IMR-90 (cell line): ENCODE data around the gene SPRR3. TPM values are rescaled to one million over a fixed set of nuclear protein-coding genes. Genes with fewer than 3 reads are reported as not detected.

Experiments
- ATAC-seq: fragments of 200-7000 bp; cut with Tn5 transposase; 2 replicates; pipeline ENCODE4 v1.9.1; 2020; ENCODE audit warnings: low read depth, mild to moderate bottlenecking, moderate library complexity
- BruUV-seq: library from RNA; stranded (reverse); fragments of 400-500 nt; replicated peaks from 2 replicates; lab custom pipeline; 2021; lab: Mats Ljungman, UMichigan
- CTCF ChIA-PET: fragments of 300-600 bp; formaldehyde crosslinking; extraction: SDS; loops from one replicate; lab custom pipeline; 2021; ENCODE audit warnings: antibody characterized with exemption; lab: Yijun Ruan, JAX
- POLR2A ChIA-PET: fragments of 300-600 bp; sonication (Branson Sonifier 250); formaldehyde crosslinking; loops from one replicate; lab custom pipeline; 2022; ENCODE audit warnings: antibody characterized with exemption; ENCODE audit not compliant: unreplicated experiment; lab: Charles Lee
- DNase-seq: peaks from one replicate; pipeline ENCODE4 v3.0.0; 2013
- H2AFZ ChIP-seq: replicated peaks from 2 replicates; pipeline ENCODE3; 2013; ENCODE audit warnings: low read length, mild to moderate bottlenecking; ENCODE audit not compliant: poor library complexity
- H2AK5ac ChIP-seq: 2 replicates; pipeline ENCODE4 v1.6.1; 2013; ENCODE audit warnings: low read depth, low read length, inconsistent platforms
- H2AK9ac ChIP-seq: replicated peaks from 2 replicates; pipeline ENCODE3; 2013; ENCODE audit warnings: mild to moderate bottlenecking, low read depth, low read length, moderate library complexity; ENCODE audit not compliant: poor library complexity
- H2BK120ac ChIP-seq: 2 replicates; pipeline ENCODE4 v1.6.1; 2013; ENCODE audit warnings: low read depth, low read length, inconsistent platforms
- H2BK15ac ChIP-seq: 3 replicates; pipeline ENCODE4 v1.6.1; 2013; ENCODE audit warnings: low read depth, low read length, inconsistent platforms
- H2BK20ac ChIP-seq: 2 replicates; pipeline ENCODE4 v1.6.1; 2013; ENCODE audit warnings: low read depth, mild to moderate bottlenecking, inconsistent platforms, low read length, moderate library complexity
- H2BK5ac ChIP-seq: 2 replicates; pipeline ENCODE4 v1.6.1; 2013; ENCODE audit warnings: mild to moderate bottlenecking, low read depth, low read length, inconsistent platforms; ENCODE audit not compliant: poor library complexity, severe bottlenecking
- H3K14ac ChIP-seq: replicated peaks from 2 replicates; pipeline ENCODE4 v1.6.1; 2013; ENCODE audit warnings: low read depth, low read length, inconsistent platforms
- H3K18ac ChIP-seq: 2 replicates; pipeline ENCODE4 v1.6.1; 2013; ENCODE audit warnings: low read depth, low read length, control low read depth
- H3K23ac ChIP-seq: 2 replicates; pipeline ENCODE4 v1.6.1; 2013; ENCODE audit warnings: low read depth, low read length, inconsistent platforms
- H3K27ac ChIP-seq: 2 replicates; pipeline ENCODE4 v1.5.1; 2013; ENCODE audit warnings: mild to moderate bottlenecking, control low read depth, low read length; ENCODE audit not compliant: insufficient read depth
- H3K27me3 ChIP-seq: 2 replicates; pipeline ENCODE4 v1.6.1; 2013; ENCODE audit warnings: low read length; ENCODE audit not compliant: control insufficient read depth, insufficient read depth
- H3K36me3 ChIP-seq: 2 replicates; pipeline ENCODE4 v1.6.1; 2013; ENCODE audit warnings: low read length, mixed read lengths; ENCODE audit not compliant: control insufficient read depth, insufficient read depth
- H3K4ac ChIP-seq: 2 replicates; pipeline ENCODE4 v1.6.1; 2013; ENCODE audit warnings: low read depth, low read length, inconsistent platforms
- H3K4me1 ChIP-seq: 2 replicates; pipeline ENCODE4 v1.6.1; 2013; ENCODE audit warnings: low read length, mixed read lengths; ENCODE audit not compliant: control insufficient read depth, insufficient read depth
- H3K4me2 ChIP-seq: 2 replicates; pipeline ENCODE4 v1.6.1; 2013; ENCODE audit warnings: low read depth, mild to moderate bottlenecking, control low read depth, low read length, moderate library complexity
- H3K4me3 ChIP-seq: 2 replicates; pipeline ENCODE4 v1.5.1; 2013; ENCODE audit warnings: low read depth, mild to moderate bottlenecking, control low read depth, low read length, moderate library complexity; ENCODE audit not compliant: insufficient read depth
- H3K56ac ChIP-seq: 2 replicates; pipeline ENCODE4 v1.6.1; 2013; ENCODE audit warnings: low read length, inconsistent platforms; ENCODE audit not compliant: insufficient read depth; ENCODE audit errors: extremely low read depth
- H3K79me1 ChIP-seq, 2 experiments: 2 replicates each; pipeline ENCODE4 v1.6.1; 2013; ENCODE audit warnings: low read length in 2 of 2, inconsistent platforms in 1 of 2, low read depth in 1 of 2
- H3K9ac ChIP-seq: 2 replicates; pipeline ENCODE4 v1.6.1; 2013; ENCODE audit warnings: low read depth, low read length, control low read depth
- H3K9me1 ChIP-seq: 2 replicates; pipeline ENCODE4 v1.6.1; 2013; ENCODE audit warnings: low read length, inconsistent platforms; ENCODE audit not compliant: insufficient read depth
- H3K9me3 ChIP-seq: 2 replicates; pipeline ENCODE4 v1.6.1; 2013; ENCODE audit warnings: low read length; ENCODE audit not compliant: control insufficient read depth, insufficient read depth
- H4K20me1 ChIP-seq: 2 replicates; pipeline ENCODE4 v1.6.1; 2013; ENCODE audit warnings: low read length, inconsistent platforms; ENCODE audit not compliant: insufficient read depth
- H4K5ac ChIP-seq: 2 replicates; pipeline ENCODE4 v1.6.1; 2013; ENCODE audit warnings: mild to moderate bottlenecking, low read depth, low read length, control low read depth
- H4K8ac ChIP-seq, 2 experiments: 2 replicates each; pipeline ENCODE4 v1.6.1; 2013; ENCODE audit warnings: low read depth in 2 of 2, low read length in 2 of 2, control low read depth in 1 of 2, inconsistent platforms in 1 of 2
- H4K91ac ChIP-seq: 2 replicates; pipeline ENCODE4 v1.6.1; 2013; ENCODE audit warnings: low read depth, low read length, inconsistent platforms; ENCODE audit not compliant: insufficient read depth
- MAZ ChIP-seq: IDR thresholded peaks from 2 replicates; pipeline ENCODE4 v1.6.1; 2012; ENCODE audit warnings: low read depth, mild to moderate bottlenecking, low read length, improper control_type of control experiment, moderate library complexity, borderline replicate concordance
- RAD21 ChIP-seq: IDR thresholded peaks from 2 replicates; pipeline ENCODE4 v1.6.1; 2012; ENCODE audit warnings: low read length, improper control_type of control experiment
- SMC3 ChIP-seq: fragments of 150-350 bp; IDR thresholded peaks from 2 replicates; pipeline ENCODE4 v1.6.1; 2016; ENCODE audit warnings: low read depth, mild to moderate bottlenecking, antibody characterized with exemption, low read length, moderate library complexity
- WGBS, 2 experiments: methylation state at CpG; one replicate each; pipeline versions ENCODE4 v1.1.5 to v1.1.7; 2013; ENCODE audit warnings: missing lambda C conversion rate in 2 of 2; ENCODE audit not compliant: insufficient read length in 1 of 2; ENCODE audit errors: extremely low coverage in 2 of 2; 5-methylcytosine and 5-hydroxymethylcytosine counted together
- dilution Hi-C: fragments of 300-500 bp; cut with HindIII; formaldehyde crosslinking; loops from one replicate; pipeline ENCODE4 v1.14.3; 2018; ENCODE audit warnings: low sequenced_read_pairs; ENCODE audit not compliant: unreplicated experiment
- in situ Hi-C: fragments of 300-500 bp; cut with MboI; formaldehyde crosslinking; loops from 3 replicates; pipeline ENCODE4 v1.14.3; 2019; ENCODE audit warnings: low sequenced_read_pairs, inconsistent platforms, mixed read lengths
- intact Hi-C: fragments of 100-400 bp; cut with micrococcal nuclease; formaldehyde crosslinking; loops from 2 replicates; pipeline ENCODE4 v1.10.0; 2022
- polyA plus RNA-seq, 3 experiments: library from polyadenylated mRNA; depleted of rRNA; stranded (reverse); fragments of >200 nt; gene quantifications; 2 replicates each; pipeline ENCODE4 v1.2.3, GENCODE V29; 2012; ENCODE audit warnings: low replicate concordance in 1 of 3
- total RNA-seq: library from RNA; depleted of rRNA; stranded (reverse); fragments of >200 nt; gene quantifications from 2 replicates; pipeline ENCODE4 v1.2.3, GENCODE V29; 2012
- TF ChIP-seq, protein P1 (sequence below): fragments of 150-350 bp; IDR thresholded peaks from 2 replicates; pipeline ENCODE4 v1.6.1; 2016; ENCODE audit warnings: low read depth, mild to moderate bottlenecking, low read length, moderate library complexity, borderline replicate concordance
- TF ChIP-seq, protein P2 (sequence below): conservative IDR thresholded peaks from 2 replicates; pipeline ENCODE4 v1.5.1; 2012; ENCODE audit warnings: mild to moderate bottlenecking, low read depth, low read length, improper control_type of control experiment
- TF ChIP-seq, protein P3 (sequence below): fragments of 150-350 bp; IDR thresholded peaks from 2 replicates; pipeline ENCODE4 v1.6.1; 2017; ENCODE audit warnings: mild to moderate bottlenecking, antibody characterized with exemption, low read length, low read depth

Gene SPRR3
- total and polyA plus RNA-seq, 2 of the 4 experiments (the other 2 are of a cell fraction), result not detected

DNA sequence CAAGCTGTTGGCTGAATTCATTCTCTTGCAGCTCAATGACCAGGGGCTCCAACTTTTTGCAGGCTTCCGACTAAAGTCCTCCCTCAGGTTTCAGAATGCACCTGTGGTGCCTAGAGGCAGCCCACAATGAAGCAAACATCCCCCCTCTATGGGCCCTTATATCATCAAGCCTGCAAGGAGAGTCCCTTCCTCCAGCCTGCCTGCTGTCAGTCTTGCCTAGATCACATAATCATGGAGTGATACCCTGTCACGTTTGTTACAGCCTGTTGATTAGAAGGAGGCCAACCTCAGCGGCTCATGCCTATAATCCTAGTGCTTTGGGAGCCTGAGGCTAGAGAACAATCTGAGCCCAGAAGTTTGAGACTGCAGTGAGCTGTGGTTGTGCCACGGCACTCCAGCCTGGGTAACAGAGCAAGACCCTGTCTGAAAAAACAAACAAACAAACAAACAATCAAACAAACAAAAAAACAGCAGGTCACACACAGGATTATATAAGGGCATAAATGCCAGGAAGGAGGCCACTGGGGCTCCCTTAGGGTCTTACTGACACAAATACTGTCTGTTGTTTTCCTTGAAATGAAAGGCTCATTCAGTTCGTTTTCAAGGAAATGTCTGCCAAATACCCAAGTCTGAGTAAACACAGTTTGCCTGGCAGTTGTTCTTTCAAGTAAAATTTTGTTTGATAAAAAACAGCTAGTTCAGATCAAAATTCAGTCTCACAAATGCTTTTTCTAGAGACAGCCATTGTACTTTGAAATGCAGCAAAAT lies 4.7 kb upstream of the SPRR3 start:
- DNase-seq (no peak), ATAC-seq (no peak)
- intact Hi-C loops, result no loop called here
- Histone ChIP-seq H3K9ac (no peak overlapping the region), H3K27ac (no peak overlapping the region), H3K4ac (no peak overlapping the region), H3K4me3 (no peak overlapping the region), H3K4me1 (no peaks in the 10 kb centered on the region), H4K5ac (no peak overlapping the region), H3K18ac (no peak overlapping the region), H3K56ac (no peak overlapping the region), H3K23ac (no peak overlapping the region), H3K14ac (no peak overlapping the region), H3K9me1 (no peaks in the 10 kb centered on the region), H2BK120ac (no peak overlapping the region), H3K9me3 (no peaks in the 10 kb centered on the region), H2AK5ac (no peak overlapping the region), H3K27me3 (no peaks in the 10 kb centered on the region), H3K79me1 (no peaks in the 10 kb centered on the region), H2BK20ac (no peak overlapping the region), H2AFZ (no peak overlapping the region), H3K36me3 (no peaks in the 10 kb centered on the region), H4K8ac (no peak overlapping the region), H2BK15ac (no peak overlapping the region), H2AK9ac (no peak overlapping the region), H4K91ac (no peak overlapping the region), H4K20me1 (no peaks in the 10 kb centered on the region), H3K4me2 (no peak overlapping the region), H2BK5ac (no peak overlapping the region)
- CTCF ChIA-PET, result no interaction called here
- TF ChIP-seq RAD21, result no peak
- TF ChIP-seq, protein P1, sequence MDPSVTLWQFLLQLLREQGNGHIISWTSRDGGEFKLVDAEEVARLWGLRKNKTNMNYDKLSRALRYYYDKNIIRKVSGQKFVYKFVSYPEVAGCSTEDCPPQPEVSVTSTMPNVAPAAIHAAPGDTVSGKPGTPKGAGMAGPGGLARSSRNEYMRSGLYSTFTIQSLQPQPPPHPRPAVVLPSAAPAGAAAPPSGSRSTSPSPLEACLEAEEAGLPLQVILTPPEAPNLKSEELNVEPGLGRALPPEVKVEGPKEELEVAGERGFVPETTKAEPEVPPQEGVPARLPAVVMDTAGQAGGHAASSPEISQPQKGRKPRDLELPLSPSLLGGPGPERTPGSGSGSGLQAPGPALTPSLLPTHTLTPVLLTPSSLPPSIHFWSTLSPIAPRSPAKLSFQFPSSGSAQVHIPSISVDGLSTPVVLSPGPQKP, result no peak
- no peak for TF ChIP-seq MAZ
- TF ChIP-seq, protein P2, sequence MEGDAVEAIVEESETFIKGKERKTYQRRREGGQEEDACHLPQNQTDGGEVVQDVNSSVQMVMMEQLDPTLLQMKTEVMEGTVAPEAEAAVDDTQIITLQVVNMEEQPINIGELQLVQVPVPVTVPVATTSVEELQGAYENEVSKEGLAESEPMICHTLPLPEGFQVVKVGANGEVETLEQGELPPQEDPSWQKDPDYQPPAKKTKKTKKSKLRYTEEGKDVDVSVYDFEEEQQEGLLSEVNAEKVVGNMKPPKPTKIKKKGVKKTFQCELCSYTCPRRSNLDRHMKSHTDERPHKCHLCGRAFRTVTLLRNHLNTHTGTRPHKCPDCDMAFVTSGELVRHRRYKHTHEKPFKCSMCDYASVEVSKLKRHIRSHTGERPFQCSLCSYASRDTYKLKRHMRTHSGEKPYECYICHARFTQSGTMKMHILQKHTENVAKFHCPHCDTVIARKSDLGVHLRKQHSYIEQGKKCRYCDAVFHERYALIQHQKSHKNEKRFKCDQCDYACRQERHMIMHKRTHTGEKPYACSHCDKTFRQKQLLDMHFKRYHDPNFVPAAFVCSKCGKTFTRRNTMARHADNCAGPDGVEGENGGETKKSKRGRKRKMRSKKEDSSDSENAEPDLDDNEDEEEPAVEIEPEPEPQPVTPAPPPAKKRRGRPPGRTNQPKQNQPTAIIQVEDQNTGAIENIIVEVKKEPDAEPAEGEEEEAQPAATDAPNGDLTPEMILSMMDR, result no peak
- TF ChIP-seq, protein P3, sequence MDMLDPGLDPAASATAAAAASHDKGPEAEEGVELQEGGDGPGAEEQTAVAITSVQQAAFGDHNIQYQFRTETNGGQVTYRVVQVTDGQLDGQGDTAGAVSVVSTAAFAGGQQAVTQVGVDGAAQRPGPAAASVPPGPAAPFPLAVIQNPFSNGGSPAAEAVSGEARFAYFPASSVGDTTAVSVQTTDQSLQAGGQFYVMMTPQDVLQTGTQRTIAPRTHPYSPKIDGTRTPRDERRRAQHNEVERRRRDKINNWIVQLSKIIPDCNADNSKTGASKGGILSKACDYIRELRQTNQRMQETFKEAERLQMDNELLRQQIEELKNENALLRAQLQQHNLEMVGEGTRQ, result no peak
- no peak for TF ChIP-seq SMC3
- dilution Hi-C loops, result no loop called here
- in situ Hi-C loops, result no loop called here
- POLR2A ChIA-PET, result no interaction called here
- BruUV-seq, result no TSS peak
- 0% methylated on average over 1 of the region's 5 CpGs; no CpG with 5 or more reads in 1 of the 2 experiments for WGBS, 2 experiments
